Endodermal cell (in vitro differentiated cells): Measurements from ENCODE around the gene MTCL1. TPM values are rescaled to one million over a fixed set of nuclear protein-coding genes. Genes with fewer than 3 reads are reported as not detected.

Source experiments
- DNase-seq: peaks from one replicate; pipeline ENCODE4 v3.0.0-alpha.2; 2017
- H3K27ac ChIP-seq: 2 replicates; pipeline ENCODE4 v1.5.1; 2013; ENCODE audit warnings: mild to moderate bottlenecking, low read depth, low read length, moderate library complexity
- H3K27me3 ChIP-seq: 2 replicates; pipeline ENCODE4 v1.6.1; 2013; ENCODE audit warnings: mild to moderate bottlenecking, low read length, moderate library complexity; ENCODE audit not compliant: insufficient read depth, control insufficient read depth, poor library complexity, severe bottlenecking
- H3K36me3 ChIP-seq: 2 replicates; pipeline ENCODE4 v1.7.0; 2013; ENCODE audit warnings: mild to moderate bottlenecking, low read length, moderate library complexity; ENCODE audit not compliant: control insufficient read depth, insufficient read depth
- H3K4me1 ChIP-seq: one replicate; pipeline ENCODE4 v1.7.0; 2013; ENCODE audit warnings: low read length; ENCODE audit not compliant: control insufficient read depth, insufficient read depth
- H3K4me3 ChIP-seq: 2 replicates; pipeline ENCODE4 v1.5.1; 2013; ENCODE audit warnings: mild to moderate bottlenecking, low read length, moderate library complexity
- H3K9ac ChIP-seq: 2 replicates; pipeline ENCODE4 v1.6.1; 2013; ENCODE audit warnings: mild to moderate bottlenecking, low read length, moderate library complexity; ENCODE audit not compliant: poor library complexity, severe bottlenecking; ENCODE audit errors: extremely low read depth
- H3K9me3 ChIP-seq: 2 replicates; pipeline ENCODE4 v1.6.1; 2013; ENCODE audit warnings: mild to moderate bottlenecking, low read length, moderate library complexity; ENCODE audit not compliant: control insufficient read depth
- H3K27ac Mint-ChIP-seq: 2 replicates; pipeline ENCODE4 v1.8.0; 2020; ENCODE audit warnings: mixed read lengths
- H3K27me3 Mint-ChIP-seq: 2 replicates; pipeline ENCODE4 v1.8.0; 2021; ENCODE audit warnings: mild to moderate bottlenecking, mixed read lengths; ENCODE audit not compliant: insufficient read depth
- H3K36me3 Mint-ChIP-seq: 2 replicates; pipeline ENCODE4 v1.8.0; 2020; ENCODE audit warnings: low read depth, mixed read lengths
- H3K4me1 Mint-ChIP-seq: 2 replicates; pipeline ENCODE4 v1.8.0; 2020; ENCODE audit warnings: mixed read lengths
- H3K4me3 Mint-ChIP-seq: 2 replicates; pipeline ENCODE4 v1.8.0; 2020; ENCODE audit warnings: mild to moderate bottlenecking, moderate library complexity, mixed read lengths
- H3K9me3 Mint-ChIP-seq: 2 replicates; pipeline ENCODE4 v1.8.0; 2020; ENCODE audit warnings: mild to moderate bottlenecking, mixed read lengths
- CTCF ChIP-seq: fragments of 200-600 bp; sonication (generic); conservative IDR thresholded peaks from 2 replicates; pipeline ENCODE4 v1.5.0; 2021; ENCODE audit warnings: antibody characterized with exemption, mild to moderate bottlenecking
- WGBS, 2 experiments: methylation state at CpG; one replicate each; pipeline versions ENCODE4 v1.1.5 to v1.1.7; 2013; ENCODE audit warnings: missing lambda C conversion rate in 2 of 2, mixed read lengths in 1 of 2; ENCODE audit not compliant: insufficient coverage in 1 of 2, insufficient read length in 1 of 2; 5-methylcytosine and 5-hydroxymethylcytosine counted together
- total RNA-seq, 2 donors: library from RNA; stranded (reverse); fragmentation: NEBNext Ultra II Directional in 1 of 2; extraction: Animal tissue kit (Norgen Biotek cat#: 25700) in 1 of 2; gene quantifications; 2 replicates in 1 of 2; 3 replicates in 1 of 2; pipeline ENCODE4 v1.2.1, GENCODE V29; 2021

Gene MTCL1
- total RNA-seq, 2 donors from 2014 or later = 15.0 to 26.0 TPM

- H3K4me1 ChIP-seq = peaks cover 7% of the 10 kb centered on the region
- no peak for DNase-seq
- H3K27ac Mint-ChIP-seq = peak overlapping the region; percentile 84
- no peaks in the 10 kb centered on the region for H3K27me3 Mint-ChIP-seq
- H3K9ac ChIP-seq = no peak overlapping the region
- no peaks in the 10 kb centered on the region for H3K36me3 ChIP-seq
- H3K4me3 Mint-ChIP-seq = no peak overlapping the region
- no peaks in the 10 kb centered on the region for H3K27me3 ChIP-seq
- no peaks in the 10 kb centered on the region for H3K9me3 Mint-ChIP-seq
- peaks cover 33% of the 10 kb centered on the region for H3K4me1 Mint-ChIP-seq
- WGBS, 2 experiments = 31 to 57% methylated on average over 2 to 3 of the region's 3 CpGs
- no peak overlapping the region for H3K27ac ChIP-seq
- no peaks in the 10 kb centered on the region for H3K36me3 Mint-ChIP-seq
- H3K9me3 ChIP-seq = no peaks in the 10 kb centered on the region
- no peak overlapping the region for H3K4me3 ChIP-seq
- TF ChIP-seq CTCF = no peak
Measured at GRCh38 chr18:8778386-8778785, 73.0 kb downstream of the MTCL1 start.

DNA sequence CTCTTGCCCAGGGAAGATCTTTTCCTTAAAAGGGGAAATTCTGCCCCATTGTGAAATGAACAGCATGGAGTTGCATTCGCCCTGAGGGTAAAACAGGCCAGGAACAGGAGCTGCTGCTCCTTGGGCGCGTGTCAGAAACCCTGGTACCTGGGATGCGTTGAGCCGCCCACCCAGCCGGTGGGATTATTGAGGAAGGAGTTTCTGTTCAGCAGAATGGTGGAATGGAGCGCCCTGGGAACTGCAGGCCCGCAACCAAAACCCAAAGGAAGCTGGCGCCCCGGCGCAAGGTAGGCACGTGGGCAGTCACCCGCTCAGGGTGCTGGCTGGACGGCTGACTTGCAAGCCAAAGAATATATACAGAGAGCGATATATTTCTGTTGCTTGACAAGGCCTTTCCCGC is 73.5 kb downstream of the MTCL1 start:
- Mint-ChIP-seq H3K4me1 (peaks cover 33% of the 10 kb centered on the region), H3K27ac (peak overlapping the region; percentile 84), H3K4me3 (no peak overlapping the region), H3K9me3 (no peaks in the 10 kb centered on the region), H3K36me3 (peaks cover 1% of the 10 kb centered on the region), H3K27me3 (no peaks in the 10 kb centered on the region)
- no peak overlapping the region for H3K4me3 ChIP-seq
- H3K27ac ChIP-seq = no peak overlapping the region
- H3K9ac ChIP-seq = no peak overlapping the region
- TF ChIP-seq CTCF = no peak
- H3K36me3 ChIP-seq = no peaks in the 10 kb centered on the region
- no peak for DNase-seq
- no peaks in the 10 kb centered on the region for H3K9me3 ChIP-seq
- 93 to 94% methylated on average over 5 to 16 of the region's 16 CpGs for WGBS, 2 experiments
- peaks cover 7% of the 10 kb centered on the region for H3K4me1 ChIP-seq
- H3K27me3 ChIP-seq = no peaks in the 10 kb centered on the region

- Mint-ChIP-seq H3K27ac (no peak overlapping the region), H3K9me3 (no peaks in the 10 kb centered on the region), H3K4me3 (no peak overlapping the region), H3K27me3 (peaks cover 2% of the 10 kb centered on the region), H3K36me3 (peaks cover 2% of the 10 kb centered on the region), H3K4me1 (peaks cover 33% of the 10 kb centered on the region)
- Histone ChIP-seq H3K4me3 (no peak overlapping the region), H3K9ac (no peak overlapping the region), H3K4me1 (peaks cover 7% of the 10 kb centered on the region), H3K27me3 (no peaks in the 10 kb centered on the region), H3K9me3 (no peaks in the 10 kb centered on the region), H3K27ac (no peak overlapping the region), H3K36me3 (no peaks in the 10 kb centered on the region)
- WGBS, 2 experiments = 93 to 95% methylated on average over 7 to 14 of the region's 14 CpGs
- no peak for DNase-seq
- TF ChIP-seq CTCF = no peak
Measured at GRCh38 chr18:8779251-8779650, 73.9 kb downstream of the MTCL1 start.
